MCF 10A (cell line): ENCODE data around the gene LHFPL2. TPM values are rescaled to one million over a fixed set of nuclear protein-coding genes. Genes with fewer than 3 reads are reported as not detected.

Experiments
- BruUV-seq: library from RNA; stranded (reverse); fragments of 400-500 nt; replicated peaks from 2 replicates; lab custom pipeline; 2021; lab: Mats Ljungman, UMichigan
- CTCF ChIA-PET: fragments of 300-600 bp; sonication (Branson Sonifier 250); formaldehyde crosslinking; extraction: SDS; loops from one replicate; lab custom pipeline; 2021; ENCODE audit warnings: antibody characterized with exemption, inconsistent platforms; lab: Yijun Ruan, JAX
- POLR2A ChIA-PET: fragments of 300-600, 350-650 bp; sonication (Branson Sonifier 250); formaldehyde crosslinking; extraction: SDS; loops from one replicate; lab custom pipeline; 2020; ENCODE audit warnings: antibody characterized with exemption, inconsistent platforms; lab: Yijun Ruan, JAX
- DNase-seq: peaks from one replicate; pipeline ENCODE4 v3.0.0-alpha.2; 2018; ENCODE audit not compliant: unreplicated experiment
- H3K27ac Mint-ChIP-seq: one replicate; pipeline ENCODE4 v1.8.0; 2022; ENCODE audit warnings: mild to moderate bottlenecking, low read depth, mixed read lengths; ENCODE audit not compliant: unreplicated experiment
- H3K27me3 Mint-ChIP-seq: one replicate; pipeline ENCODE4 v1.8.0; 2022; ENCODE audit warnings: mixed read lengths; ENCODE audit not compliant: insufficient read depth, unreplicated experiment
- H3K36me3 Mint-ChIP-seq: one replicate; pipeline ENCODE4 v1.8.0; 2022; ENCODE audit warnings: mild to moderate bottlenecking, moderate library complexity, mixed read lengths; ENCODE audit not compliant: insufficient read depth, unreplicated experiment
- H3K4me1 Mint-ChIP-seq: one replicate; pipeline ENCODE4 v1.8.0; 2022; ENCODE audit warnings: mixed read lengths; ENCODE audit not compliant: insufficient read depth, unreplicated experiment
- H3K4me3 Mint-ChIP-seq: one replicate; pipeline ENCODE4 v1.8.0; 2022; ENCODE audit warnings: mild to moderate bottlenecking, moderate library complexity, mixed read lengths; ENCODE audit not compliant: unreplicated experiment
- H3K9me3 Mint-ChIP-seq: one replicate; pipeline ENCODE4 v1.8.0; 2022; ENCODE audit warnings: mixed read lengths; ENCODE audit not compliant: unreplicated experiment
- CTCF ChIP-seq: fragments of 200-600 bp; IDR thresholded peaks from one replicate; pipeline ENCODE4 v1.8.0; 2022; ENCODE audit warnings: antibody characterized with exemption, mild to moderate bottlenecking; ENCODE audit not compliant: unreplicated experiment
- intact Hi-C: fragments of 100-400 bp; cut with micrococcal nuclease; formaldehyde crosslinking; loops from 2 replicates; pipeline ENCODE4 v1.14.1; 2022
- total RNA-seq: library from RNA; stranded (reverse); gene quantifications from 2 replicates; pipeline ENCODE4 v1.2.3, GENCODE V29; 2022

LHFPL2 gene
- total RNA-seq, 1 experiment from 2014 or later, result 45.9 TPM

DNA sequence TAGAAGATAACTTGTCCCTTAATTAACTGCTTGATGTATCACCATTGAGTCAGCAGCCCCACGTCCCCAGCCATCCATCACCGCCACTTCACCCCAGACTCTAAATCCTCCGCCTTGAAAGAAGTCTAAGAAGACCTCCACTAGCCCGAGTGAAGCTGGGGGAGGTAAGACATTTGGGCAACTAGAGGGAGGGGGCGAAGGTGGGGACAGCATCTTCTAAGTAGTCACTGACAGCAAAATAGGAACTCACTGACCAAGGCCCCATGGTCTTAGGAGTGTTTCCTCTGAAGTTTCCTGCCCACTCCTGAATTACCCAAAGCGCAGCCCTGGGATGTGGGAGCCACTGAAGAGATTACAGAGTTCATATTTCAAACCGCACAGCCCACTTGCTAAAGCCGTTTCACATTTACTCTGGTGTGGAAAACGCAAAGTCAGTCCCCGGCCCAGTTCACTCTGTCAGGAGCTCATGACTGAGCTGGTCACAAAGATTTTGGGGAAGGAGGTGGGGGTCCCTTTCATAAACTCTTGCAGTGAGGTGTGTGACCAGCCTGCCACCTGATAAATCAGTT, 107.4 kb downstream of the LHFPL2 start:
- POLR2A ChIA-PET, result interaction anchor here (0.6 kb wide), 1 partner anchor 14 kb away, joined by 3 read pairs; no protein-coding TSS in a partner anchor
- Mint-ChIP-seq H3K27me3 (no peaks in the 10 kb centered on the region), H3K9me3 (no peaks in the 10 kb centered on the region), H3K4me1 (peaks cover 12% of the 10 kb centered on the region), H3K36me3 (peaks cover 10% of the 10 kb centered on the region), H3K27ac (no peak overlapping the region), H3K4me3 (no peak overlapping the region)
- DNase-seq, result no peak
- BruUV-seq, result no TSS peak
- intact Hi-C loops, result no loop called here
- CTCF ChIA-PET, result interaction anchor here (0.6 to 1.0 kb wide), 5 partner anchors 8 to 424 kb away, joined by 3 to 4 read pairs (median 3); no protein-coding TSS in a partner anchor
- no peak for TF ChIP-seq CTCF

GRCh38 chr5:78540335-78541085, 108.1 kb downstream of the LHFPL2 start:
- POLR2A ChIA-PET, result no interaction called here
- Mint-ChIP-seq H3K9me3 (no peaks in the 10 kb centered on the region), H3K27ac (peak overlapping the region; percentile 75), H3K36me3 (peaks cover 10% of the 10 kb centered on the region), H3K4me3 (no peak overlapping the region), H3K27me3 (no peaks in the 10 kb centered on the region), H3K4me1 (peaks cover 12% of the 10 kb centered on the region)
- BruUV-seq, result no TSS peak
- CTCF ChIA-PET, result interaction anchor here (0.6 to 1.0 kb wide), 3 partner anchors 71 to 538 kb away, joined by 3 to 6 read pairs (median 4); no protein-coding TSS in a partner anchor
- intact Hi-C loops, result no loop called here
- TF ChIP-seq CTCF, result no peak
- DNase-seq, result no peak

DNA sequence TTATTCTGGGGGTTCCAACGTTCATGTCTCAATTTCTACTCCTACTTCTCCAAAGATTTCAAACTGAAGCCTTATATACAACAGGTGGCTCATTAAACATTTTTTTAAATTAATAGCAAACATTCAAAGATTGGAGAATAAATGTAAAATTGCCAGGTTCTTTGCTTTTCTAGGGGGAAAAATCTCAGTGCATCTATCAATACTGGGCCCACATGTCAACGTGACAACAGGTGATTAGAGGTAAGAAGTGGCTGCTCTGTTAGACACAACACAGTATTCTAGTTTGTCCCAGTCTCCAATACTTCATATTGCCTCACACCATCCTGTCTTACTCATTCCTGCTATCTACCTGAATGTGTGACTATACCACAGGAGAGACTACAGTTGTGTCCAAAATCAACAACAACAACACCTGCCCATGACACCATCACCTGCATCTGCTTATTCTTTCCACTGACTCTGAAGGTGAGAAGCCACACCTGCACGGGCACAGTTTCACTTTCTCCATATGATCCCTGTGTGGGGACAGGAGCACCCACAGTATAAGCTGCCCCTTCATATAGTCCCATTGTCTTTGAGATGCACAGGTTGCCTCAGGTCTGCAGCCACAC, 110.2 kb downstream of the LHFPL2 start:
- no TSS peak for BruUV-seq
- H3K27ac Mint-ChIP-seq, result no peak overlapping the region
- H3K4me1 Mint-ChIP-seq, result peaks cover 12% of the 10 kb centered on the region
- ChIA-PET CTCF (interaction anchor here (0.6 to 2.4 kb wide), 15 partner anchors 9 to 481 kb away, joined by 3 to 30 read pairs (median 4); partner anchors contain the start of gene ARSB), POLR2A (interaction anchor here (1.6 kb wide), 1 partner anchor 33 kb away, joined by 7 read pairs; no protein-coding TSS in a partner anchor)
- no peaks in the 10 kb centered on the region for H3K9me3 Mint-ChIP-seq
- intact Hi-C loops, result loop anchor here (5.0 to 10.0 kb wide), 3 partner anchors 214 to 426 kb away; no protein-coding TSS in a partner anchor
- H3K4me3 Mint-ChIP-seq, result no peak overlapping the region
- no peaks in the 10 kb centered on the region for H3K27me3 Mint-ChIP-seq
- peak; percentile 26 for DNase-seq
- no peak for TF ChIP-seq CTCF
- H3K36me3 Mint-ChIP-seq, result no peaks in the 10 kb centered on the region
